ENCODE measurements around the gene C9orf72.

Gene C9orf72

GRCh38 chr9:27591672-27592071 lies 18.4 kb upstream of the C9orf72 start:
- TF ChIP-seq CTCF (IDR thresholded peaks at IDR 0.05; ENCODE audit: borderline replicate concordance, insufficient read depth, low read depth, low read length) = no peak
- H3K4me3 ChIP-seq (ENCODE audit: low read depth, low read length) = no peak overlapping the region

GRCh38 chr9:27591093-27591492 lies 17.8 kb upstream of the C9orf72 start:
- no peak for TF ChIP-seq CTCF (IDR thresholded peaks at IDR 0.05; ENCODE audit: borderline replicate concordance, insufficient read depth, low read depth, low read length)
- no peak overlapping the region for H3K4me3 ChIP-seq (ENCODE audit: low read depth, low read length)

- no peak for TF ChIP-seq CTCF (IDR thresholded peaks at IDR 0.05; ENCODE audit: borderline replicate concordance, insufficient read depth, low read depth, low read length)
- no peak overlapping the region for H3K4me3 ChIP-seq (ENCODE audit: low read depth, low read length)
These were observed 17.4 kb upstream of the C9orf72 start for GRCh38 chr9:27590651-27591050.

GRCh38 chr9:27589462-27589861 lies 16.2 kb upstream of the C9orf72 start:
- TF ChIP-seq CTCF (IDR thresholded peaks at IDR 0.05; ENCODE audit: borderline replicate concordance, insufficient read depth, low read depth, low read length) = no peak

GRCh38 chr9:27586304-27586703 lies 13.0 kb upstream of the C9orf72 start:
- H3K4me3 ChIP-seq (ENCODE audit: low read depth, low read length) = no peak overlapping the region
- TF ChIP-seq CTCF (IDR thresholded peaks at IDR 0.05; ENCODE audit: borderline replicate concordance, insufficient read depth, low read depth, low read length) = no peak

More at GRCh38 chr9:27589462-27589861, 16.2 kb upstream of the C9orf72 start:
- H3K4me3 ChIP-seq (ENCODE audit: low read depth, low read length) = no peak overlapping the region

GRCh38 chr9:27584931-27585330 lies 11.7 kb upstream of the C9orf72 start:
- H3K4me3 ChIP-seq (ENCODE audit: low read depth, low read length) = no peak overlapping the region
- no peak for TF ChIP-seq CTCF (IDR thresholded peaks at IDR 0.05; ENCODE audit: borderline replicate concordance, insufficient read depth, low read depth, low read length)

- no peak for TF ChIP-seq CTCF (IDR thresholded peaks at IDR 0.05; ENCODE audit: borderline replicate concordance, insufficient read depth, low read depth, low read length)
- H3K4me3 ChIP-seq (ENCODE audit: low read depth, low read length) = no peak overlapping the region
These were observed 9.5 kb upstream of the C9orf72 start for GRCh38 chr9:27582794-27583193.
